ENCODE measurements around the gene EHD3. TPM values are rescaled to one million over a fixed set of nuclear protein-coding genes. Genes with fewer than 3 reads are reported as not detected.

The EHD3 gene
- total RNA-seq, 1 donor from 2014 or later = 3.9 TPM

DNA sequence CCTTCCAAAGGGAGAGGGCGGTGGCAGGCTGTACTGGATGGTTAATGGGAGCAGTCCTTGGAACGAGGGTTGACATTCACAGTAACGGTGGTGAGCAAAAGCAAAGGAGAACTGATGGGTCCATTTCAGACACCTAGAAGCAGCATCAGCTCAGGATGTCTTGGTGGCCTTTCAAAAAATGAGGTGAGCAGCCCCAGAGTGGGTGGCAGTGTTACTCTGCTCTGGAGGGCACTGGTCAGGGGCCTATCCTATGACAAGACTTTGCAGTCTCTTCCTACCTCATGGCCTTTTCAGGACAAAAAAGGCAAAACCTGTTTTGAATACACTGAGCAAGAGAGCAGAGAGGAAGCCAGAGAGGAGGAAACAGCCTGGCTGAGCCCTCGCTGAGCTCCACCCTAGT lies 40.1 kb upstream of the EHD3 start:
- H3K27ac Mint-ChIP-seq = no peak overlapping the region
- H3K4me3 Mint-ChIP-seq = no peak overlapping the region
- Histone ChIP-seq H3K36me3 (no peaks in the 10 kb centered on the region), H3K4me3 (no peak overlapping the region), H3K9me3 (ENCODE audit: low read depth) (no peaks in the 10 kb centered on the region), H3F3A (ENCODE audit: low read depth) (no peaks in the 10 kb centered on the region), H3K79me2 (ENCODE audit: low read depth) (no peaks in the 10 kb centered on the region), H4K20me1 (ENCODE audit: low read depth) (no peaks in the 10 kb centered on the region), H3K4me1 (no peaks in the 10 kb centered on the region), H2AFZ (replicated peaks) (peak overlapping the region; percentile 52), H3K9ac (no peak overlapping the region), H3K4me2 (no peak overlapping the region), H3K27me3 (no peaks in the 10 kb centered on the region), H3K27ac (no peak overlapping the region)
- H3K27me3 Mint-ChIP-seq (ENCODE audit: insufficient read depth, low read depth) = peaks cover 5% of the 10 kb centered on the region
- no peaks in the 10 kb centered on the region for H3K4me1 Mint-ChIP-seq
- no peak for DNase-seq (ENCODE audit: low spot score)
- no peaks in the 10 kb centered on the region for H3K9me3 Mint-ChIP-seq
- H3K36me3 Mint-ChIP-seq = no peaks in the 10 kb centered on the region
- TF ChIP-seq CTCF (IDR thresholded peaks at IDR 0.05) (no peak), EZH2 (IDR thresholded peaks at IDR 0.05) (no peak), EZH2phosphoT487 (IDR thresholded peaks at IDR 0.05) (no peak)

- Histone ChIP-seq H3F3A (ENCODE audit: low read depth) (no peaks in the 10 kb centered on the region), H2AFZ (replicated peaks) (no peak overlapping the region), H3K4me2 (no peak overlapping the region), H3K4me3 (no peak overlapping the region), H3K4me1 (no peaks in the 10 kb centered on the region), H3K9ac (no peak overlapping the region), H3K9me3 (ENCODE audit: low read depth) (no peaks in the 10 kb centered on the region), H4K20me1 (ENCODE audit: low read depth) (no peaks in the 10 kb centered on the region), H3K79me2 (ENCODE audit: low read depth) (no peaks in the 10 kb centered on the region), H3K36me3 (no peaks in the 10 kb centered on the region), H3K27ac (no peak overlapping the region), H3K27me3 (no peaks in the 10 kb centered on the region)
- Mint-ChIP-seq H3K4me3 (no peak overlapping the region), H3K27ac (no peak overlapping the region), H3K4me1 (no peaks in the 10 kb centered on the region), H3K36me3 (no peaks in the 10 kb centered on the region), H3K27me3 (ENCODE audit: insufficient read depth, low read depth) (peaks cover 8% of the 10 kb centered on the region), H3K9me3 (no peaks in the 10 kb centered on the region)
- no peak for DNase-seq (ENCODE audit: low spot score)
- no peak for TF ChIP-seq EZH2 (IDR thresholded peaks at IDR 0.05)
- no peak for TF ChIP-seq CTCF (IDR thresholded peaks at IDR 0.05)
- TF ChIP-seq EZH2phosphoT487 (IDR thresholded peaks at IDR 0.05) = no peak
Observed at GRCh38 chr2:31196622-31197021, 37.3 kb upstream of the EHD3 start.

DNA sequence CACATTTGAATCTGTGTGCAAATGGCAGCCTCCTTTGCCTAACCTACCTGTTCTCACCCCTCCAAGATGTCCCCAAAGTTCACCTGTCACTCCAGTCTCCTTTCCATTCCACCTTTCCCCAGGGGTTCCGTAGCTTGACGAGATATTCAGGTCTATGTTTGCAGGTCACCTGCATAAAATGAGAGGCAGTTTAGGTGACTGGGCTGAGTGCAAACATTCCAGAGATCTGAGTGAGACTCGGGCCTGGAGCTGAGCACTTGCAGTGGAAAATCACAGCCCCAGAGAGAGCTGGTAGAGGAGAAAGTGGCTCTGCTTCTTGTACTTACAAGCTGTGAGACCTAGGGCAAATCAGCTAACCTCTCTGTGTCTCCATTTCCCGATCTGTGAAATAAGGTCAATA lies 36.8 kb upstream of the EHD3 start:
- no peaks in the 10 kb centered on the region for H3K9me3 ChIP-seq (ENCODE audit: low read depth)
- no peak for TF ChIP-seq EZH2 (IDR thresholded peaks at IDR 0.05)
- no peak for TF ChIP-seq EZH2phosphoT487 (IDR thresholded peaks at IDR 0.05)
- no peak for TF ChIP-seq CTCF (IDR thresholded peaks at IDR 0.05)
- no peaks in the 10 kb centered on the region for H3K4me1 Mint-ChIP-seq
- no peaks in the 10 kb centered on the region for H3K9me3 Mint-ChIP-seq
- H2AFZ ChIP-seq (replicated peaks) = no peak overlapping the region
- H3K27me3 Mint-ChIP-seq (ENCODE audit: insufficient read depth, low read depth) = peaks cover 8% of the 10 kb centered on the region
- H3K27ac ChIP-seq = no peak overlapping the region
- H3K4me3 Mint-ChIP-seq = no peak overlapping the region
- H3K27ac Mint-ChIP-seq = no peak overlapping the region
- H4K20me1 ChIP-seq (ENCODE audit: low read depth) = no peaks in the 10 kb centered on the region
- H3K27me3 ChIP-seq = no peaks in the 10 kb centered on the region
- no peaks in the 10 kb centered on the region for H3K36me3 Mint-ChIP-seq
- no peaks in the 10 kb centered on the region for H3F3A ChIP-seq (ENCODE audit: low read depth)
- H3K9ac ChIP-seq = no peak overlapping the region
- H3K4me3 ChIP-seq = no peak overlapping the region
- H3K36me3 ChIP-seq = no peaks in the 10 kb centered on the region
- DNase-seq (ENCODE audit: low spot score) = no peak
- no peaks in the 10 kb centered on the region for H3K79me2 ChIP-seq (ENCODE audit: low read depth)
- no peak overlapping the region for H3K4me2 ChIP-seq
- H3K4me1 ChIP-seq = no peaks in the 10 kb centered on the region
